H9 (cell line): ENCODE data around the gene DSG2. TPM values are rescaled to one million over a fixed set of nuclear protein-coding genes. Genes with fewer than 3 reads are reported as not detected.

Experiments used
- DNase-seq: peaks from one replicate; pipeline ENCODE4 v3.0.0-alpha.2; 2017
- H2AFZ ChIP-seq: one replicate; pipeline ENCODE4 v1.6.1; 2013; ENCODE audit warnings: mild to moderate bottlenecking, low read length, control low read depth, moderate library complexity
- H2AK5ac ChIP-seq: 2 replicates; pipeline ENCODE4 v1.6.1; 2013; ENCODE audit warnings: low read length, control low read depth, mixed read lengths; ENCODE audit not compliant: insufficient read length
- H2BK120ac ChIP-seq: one replicate; pipeline ENCODE4 v1.6.1; 2013; ENCODE audit warnings: low read depth, mild to moderate bottlenecking, low read length, control low read depth, inconsistent platforms; ENCODE audit not compliant: poor library complexity, severe bottlenecking
- H2BK12ac ChIP-seq: 2 replicates; pipeline ENCODE4 v1.6.1; 2013; ENCODE audit warnings: low read length, control low read depth, mixed read lengths, low read depth; ENCODE audit not compliant: insufficient read length
- H2BK15ac ChIP-seq: 2 replicates; pipeline ENCODE4 v1.6.1; 2013; ENCODE audit warnings: low read depth, low read length, control low read depth
- H2BK20ac ChIP-seq: one replicate; pipeline ENCODE4 v1.6.1; 2013; ENCODE audit warnings: low read depth, mild to moderate bottlenecking, low read length, control low read depth, inconsistent platforms; ENCODE audit not compliant: poor library complexity, severe bottlenecking
- H2BK5ac ChIP-seq: 2 replicates; pipeline ENCODE4 v1.6.1; 2013; ENCODE audit warnings: low read length, control low read depth, mixed read lengths; ENCODE audit not compliant: insufficient read length
- H3K14ac ChIP-seq: 2 replicates; pipeline ENCODE4 v1.6.1; 2013; ENCODE audit warnings: low read length, control low read depth; ENCODE audit not compliant: insufficient read depth
- H3K18ac ChIP-seq: 2 replicates; pipeline ENCODE4 v1.6.1; 2013; ENCODE audit warnings: low read depth, mild to moderate bottlenecking, mixed read lengths, low read length, control low read depth; ENCODE audit not compliant: insufficient read length
- H3K23ac ChIP-seq: 2 replicates; pipeline ENCODE4 v1.6.1; 2013; ENCODE audit warnings: low read length, control low read depth, mixed read lengths, low read depth; ENCODE audit not compliant: insufficient read length
- H3K23me2 ChIP-seq: 2 replicates; pipeline ENCODE4 v1.6.1; 2013; ENCODE audit warnings: low read depth, mild to moderate bottlenecking, mixed read lengths, low read length, control low read depth; ENCODE audit not compliant: insufficient read length, poor library complexity, severe bottlenecking
- H3K27ac ChIP-seq: 2 replicates; pipeline ENCODE4 v1.5.1; 2013; ENCODE audit warnings: low read length, control low read depth, mixed read lengths, low read depth; ENCODE audit not compliant: insufficient read length
- H3K27me3 ChIP-seq: 2 replicates; pipeline ENCODE4 v1.6.1; 2013; ENCODE audit warnings: low read length, control low read depth, inconsistent platforms; ENCODE audit not compliant: insufficient read depth
- H3K4ac ChIP-seq: 2 replicates; pipeline ENCODE4 v1.6.1; 2013; ENCODE audit warnings: low read depth, mild to moderate bottlenecking, control low read depth, inconsistent platforms, low read length, moderate library complexity
- H3K4me1 ChIP-seq: 2 replicates; pipeline ENCODE4 v1.6.1; 2013; ENCODE audit warnings: low read length, control low read depth, inconsistent platforms; ENCODE audit not compliant: insufficient read depth
- H3K4me2 ChIP-seq: 2 replicates; pipeline ENCODE4 v1.6.1; 2013; ENCODE audit warnings: low read length, control low read depth, mixed read lengths; ENCODE audit not compliant: insufficient read length, insufficient read depth
- H3K56ac ChIP-seq: 2 replicates; pipeline ENCODE4 v1.6.1; 2013; ENCODE audit warnings: low read depth, mild to moderate bottlenecking, mixed read lengths, low read length, control low read depth; ENCODE audit not compliant: insufficient read length
- H3K79me1 ChIP-seq: 2 replicates; pipeline ENCODE4 v1.6.1; 2013; ENCODE audit warnings: low read depth, mild to moderate bottlenecking, moderate library complexity, low read length, control low read depth, inconsistent platforms; ENCODE audit not compliant: insufficient read depth, poor library complexity, severe bottlenecking
- H3K79me2 ChIP-seq: 2 replicates; pipeline ENCODE4 v1.6.1; 2013; ENCODE audit warnings: low read length, control low read depth, inconsistent platforms; ENCODE audit not compliant: insufficient read depth
- H3K9ac ChIP-seq: 2 replicates; pipeline ENCODE4 v1.6.1; 2013; ENCODE audit warnings: low read length, control low read depth, mixed read lengths; ENCODE audit not compliant: insufficient read length; ENCODE audit errors: extremely low read depth
- H3K9me3 ChIP-seq: one replicate; pipeline ENCODE4 v1.6.1; 2013; ENCODE audit warnings: low read depth, low read length, inconsistent platforms; ENCODE audit not compliant: control insufficient read depth
- H3T11ph ChIP-seq: one replicate; pipeline ENCODE4 v1.6.1; 2013; ENCODE audit warnings: mild to moderate bottlenecking, low read length, control low read depth, inconsistent platforms
- H4K20me1 ChIP-seq: one replicate; pipeline ENCODE4 v1.6.1; 2013; ENCODE audit not compliant: control insufficient read depth, insufficient read length, insufficient read depth
- H4K5ac ChIP-seq: 2 replicates; pipeline ENCODE4 v1.6.1; 2013; ENCODE audit warnings: low read depth, mild to moderate bottlenecking, mixed read lengths, low read length, control low read depth; ENCODE audit not compliant: insufficient read length
- H4K8ac ChIP-seq: replicated peaks from 2 replicates; pipeline ENCODE4 v1.6.1; 2013; ENCODE audit warnings: low read length, control low read depth, mixed read lengths, low read depth; ENCODE audit not compliant: insufficient read length
- H4K91ac ChIP-seq: 2 replicates; pipeline ENCODE4 v1.6.1; 2013; ENCODE audit warnings: low read depth, mild to moderate bottlenecking, moderate library complexity, mixed read lengths, low read length, control low read depth; ENCODE audit not compliant: insufficient read length
- H3K27ac Mint-ChIP-seq, 3 experiments: 2 replicates in 2 of 3; 3 replicates in 1 of 3; pipeline ENCODE4 v1.8.0; 2020 to 2021; ENCODE audit warnings: mixed read lengths in 3 of 3, mild to moderate bottlenecking in 1 of 3, moderate library complexity in 1 of 3
- H3K27me3 Mint-ChIP-seq: 2 replicates; pipeline ENCODE4 v1.8.0; 2021; ENCODE audit warnings: low read depth, mild to moderate bottlenecking, moderate library complexity, mixed read lengths
- H3K36me3 Mint-ChIP-seq, 3 experiments: 2 replicates in 2 of 3; 3 replicates in 1 of 3; pipeline ENCODE4 v1.8.0; 2020 to 2021; ENCODE audit warnings: low read depth in 3 of 3, mixed read lengths in 3 of 3; ENCODE audit not compliant: insufficient read depth in 1 of 3
- H3K4me1 Mint-ChIP-seq, 2 experiments: 2 replicates each; pipeline ENCODE4 v1.8.0; 2020; ENCODE audit warnings: mixed read lengths in 2 of 2
- H3K4me3 Mint-ChIP-seq, 2 experiments: 2 replicates in 1 of 2; 3 replicates in 1 of 2; pipeline ENCODE4 v1.8.0; 2020 to 2021; ENCODE audit warnings: mild to moderate bottlenecking in 2 of 2, mixed read lengths in 2 of 2, moderate library complexity in 1 of 2
- H3K9me3 Mint-ChIP-seq, 2 experiments: 2 replicates in 1 of 2; 3 replicates in 1 of 2; pipeline ENCODE4 v1.8.0; 2020; ENCODE audit warnings: mild to moderate bottlenecking in 2 of 2, mixed read lengths in 2 of 2, moderate library complexity in 1 of 2
- WGBS: extraction: QIAGEN DNeasy Blood & Tissue Kit; methylation state at CpG from one replicate; pipeline ENCODE4 v1.1.7; 2013; ENCODE audit warnings: missing lambda C conversion rate, low lambda C conversion rate, mixed read lengths; ENCODE audit not compliant: insufficient read length; ENCODE audit errors: extremely low coverage; 5-methylcytosine and 5-hydroxymethylcytosine counted together
- total RNA-seq: library from RNA; stranded (reverse); gene quantifications from 2 replicates; pipeline ENCODE4 v1.2.1, GENCODE V29; 2021
- TF ChIP-seq, protein P1 (sequence below): fragments of 200-600 bp; sonication (generic); conservative IDR thresholded peaks from 3 replicates; pipeline ENCODE4 v1.8.0; 2021; ENCODE audit warnings: antibody characterized with exemption, mild to moderate bottlenecking

The DSG2 gene
- total RNA-seq, 1 experiment from 2014 or later, result 107 TPM

DNA sequence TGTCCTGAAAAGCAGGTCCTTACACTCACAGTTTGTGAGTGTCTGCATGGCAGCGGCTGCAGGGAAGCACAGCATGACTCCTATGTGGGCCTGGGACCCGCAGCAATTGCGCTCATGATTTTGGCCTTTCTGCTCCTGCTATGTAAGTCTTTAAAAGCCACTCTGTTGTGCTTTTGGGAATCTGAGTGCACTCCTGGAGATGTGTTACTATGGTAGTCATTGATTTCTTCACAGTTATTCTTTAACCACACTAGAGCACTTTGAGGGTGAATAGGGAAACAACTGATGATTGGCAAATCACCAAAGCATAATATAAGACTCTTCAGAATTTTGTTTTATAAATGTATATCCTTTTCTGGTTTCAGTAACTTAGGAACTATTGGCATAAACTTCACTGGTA is 40.9 kb downstream of the DSG2 start:
- Histone ChIP-seq H3K27me3 (no peaks in the 10 kb centered on the region), H3K9ac (no peak overlapping the region), H3K4me2 (no peak overlapping the region), H3K14ac (no peak overlapping the region), H2BK15ac (no peak overlapping the region), H2AFZ (no peak overlapping the region), H4K91ac (no peak overlapping the region), H3K79me2 (no peaks in the 10 kb centered on the region), H3K56ac (no peak overlapping the region), H3K18ac (no peak overlapping the region), H2BK5ac (no peak overlapping the region), H3K4ac (no peak overlapping the region), H3K27ac (no peak overlapping the region), H3T11ph (no peak overlapping the region), H4K5ac (no peak overlapping the region), H2BK12ac (no peak overlapping the region), H3K23ac (no peak overlapping the region), H4K8ac (no peak overlapping the region), H3K23me2 (no peaks in the 10 kb centered on the region), H2AK5ac (no peak overlapping the region), H4K20me1 (no peaks in the 10 kb centered on the region), H3K79me1 (no peaks in the 10 kb centered on the region), H3K9me3 (no peaks in the 10 kb centered on the region), H3K4me1 (no peaks in the 10 kb centered on the region), H2BK20ac (no peak overlapping the region), H2BK120ac (no peak overlapping the region)
- WGBS, result no CpG with 5 or more reads among the region's 3 CpGs
- no peak overlapping the region for H3K4me3 Mint-ChIP-seq
- H3K9me3 Mint-ChIP-seq, result no peaks in the 10 kb centered on the region
- no peaks in the 10 kb centered on the region for H3K4me1 Mint-ChIP-seq
- H3K27me3 Mint-ChIP-seq, result no peaks in the 10 kb centered on the region
- TF ChIP-seq, protein P1, sequence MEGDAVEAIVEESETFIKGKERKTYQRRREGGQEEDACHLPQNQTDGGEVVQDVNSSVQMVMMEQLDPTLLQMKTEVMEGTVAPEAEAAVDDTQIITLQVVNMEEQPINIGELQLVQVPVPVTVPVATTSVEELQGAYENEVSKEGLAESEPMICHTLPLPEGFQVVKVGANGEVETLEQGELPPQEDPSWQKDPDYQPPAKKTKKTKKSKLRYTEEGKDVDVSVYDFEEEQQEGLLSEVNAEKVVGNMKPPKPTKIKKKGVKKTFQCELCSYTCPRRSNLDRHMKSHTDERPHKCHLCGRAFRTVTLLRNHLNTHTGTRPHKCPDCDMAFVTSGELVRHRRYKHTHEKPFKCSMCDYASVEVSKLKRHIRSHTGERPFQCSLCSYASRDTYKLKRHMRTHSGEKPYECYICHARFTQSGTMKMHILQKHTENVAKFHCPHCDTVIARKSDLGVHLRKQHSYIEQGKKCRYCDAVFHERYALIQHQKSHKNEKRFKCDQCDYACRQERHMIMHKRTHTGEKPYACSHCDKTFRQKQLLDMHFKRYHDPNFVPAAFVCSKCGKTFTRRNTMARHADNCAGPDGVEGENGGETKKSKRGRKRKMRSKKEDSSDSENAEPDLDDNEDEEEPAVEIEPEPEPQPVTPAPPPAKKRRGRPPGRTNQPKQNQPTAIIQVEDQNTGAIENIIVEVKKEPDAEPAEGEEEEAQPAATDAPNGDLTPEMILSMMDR, result no peak
- no peak for DNase-seq
- peaks cover 39 to 89% (median 83%) of the 10 kb centered on the region in 3 experiments for H3K36me3 Mint-ChIP-seq
- H3K27ac Mint-ChIP-seq, result no peak overlapping the region
